T-helper 1 cell treated with Interleukin-12 subunit alpha and Interleukin-12 subunit beta and Interleukin-4 antibody, amounts not matched to agents 30 ng/mL and 1 ng/mL, for 36 hours (primary cell): ENCODE measurements around the gene KCNAB1. TPM values are rescaled to one million over a fixed set of nuclear protein-coding genes. Genes with fewer than 3 reads are reported as not detected.
"Not testable (repeated sequence)": the region's sequence is repeated elsewhere in the genome, so short reads cannot be mapped to it uniquely, and the experiment has no call there.

Experiments used
- intact Hi-C: fragments of 100-400 bp; cut with micrococcal nuclease; formaldehyde crosslinking; loops from one replicate; pipeline ENCODE4 v1.15.1; 2024
- total RNA-seq: library from RNA; stranded (reverse); gene quantifications from 2 replicates; pipeline ENCODE4 v1.2.3, GENCODE V29; 2022

The KCNAB1 gene
- total RNA-seq, 1 donor from 2014 or later, result 0.07 TPM

DNA sequence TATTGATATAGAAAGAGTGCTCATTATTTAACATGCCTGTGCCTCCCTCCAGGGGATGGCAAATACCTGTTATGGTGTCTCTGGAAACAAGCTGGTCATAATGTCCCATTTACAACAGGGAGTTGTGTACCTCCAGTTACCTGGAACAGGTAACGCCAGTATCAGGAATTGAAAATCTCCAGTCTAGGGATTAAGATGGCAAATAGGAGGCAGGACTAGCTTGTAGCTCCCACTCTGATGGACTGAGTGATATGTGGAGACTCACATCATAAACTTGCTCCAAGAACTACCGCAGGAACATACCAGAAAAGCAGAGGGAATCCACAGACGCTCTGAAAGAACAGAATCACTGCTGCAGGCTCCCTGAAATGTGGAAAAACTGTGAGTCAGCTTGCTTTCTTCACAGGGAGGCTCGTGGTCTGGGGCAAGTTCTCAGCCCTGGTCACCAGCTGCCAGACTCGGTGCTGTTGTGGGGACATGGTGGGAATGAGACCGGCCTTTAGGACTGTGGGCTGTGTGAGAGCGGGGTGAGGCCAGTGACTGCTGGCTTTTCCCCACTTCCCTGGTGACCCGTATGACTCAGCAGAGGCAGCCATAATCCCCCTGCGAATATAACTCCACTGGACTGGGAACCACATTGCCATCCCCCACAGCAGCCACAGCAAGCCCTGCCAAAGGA is 97.4 kb downstream of the KCNAB1 start:
- intact Hi-C loops, result no loop called here

DNA sequence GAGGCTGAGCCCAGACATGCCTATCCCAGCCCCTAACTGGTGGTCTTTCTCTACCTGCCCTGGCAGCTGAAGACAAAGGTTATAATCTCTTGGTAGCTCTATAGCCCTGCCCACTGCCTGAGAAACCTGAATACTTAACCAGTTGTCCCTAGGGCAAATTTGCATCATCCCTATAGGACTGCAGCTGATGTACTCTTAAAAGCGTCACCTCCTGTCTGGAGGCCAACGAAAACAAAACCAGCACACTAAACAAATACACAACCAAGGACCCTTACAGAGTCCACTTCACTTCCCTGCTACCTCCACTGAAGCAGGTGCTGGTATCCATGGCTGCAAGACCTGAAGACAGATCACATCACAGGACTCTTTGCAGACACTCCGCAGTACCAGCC is 98.0 kb downstream of the KCNAB1 start:
- intact Hi-C loops, result no loop called here

DNA sequence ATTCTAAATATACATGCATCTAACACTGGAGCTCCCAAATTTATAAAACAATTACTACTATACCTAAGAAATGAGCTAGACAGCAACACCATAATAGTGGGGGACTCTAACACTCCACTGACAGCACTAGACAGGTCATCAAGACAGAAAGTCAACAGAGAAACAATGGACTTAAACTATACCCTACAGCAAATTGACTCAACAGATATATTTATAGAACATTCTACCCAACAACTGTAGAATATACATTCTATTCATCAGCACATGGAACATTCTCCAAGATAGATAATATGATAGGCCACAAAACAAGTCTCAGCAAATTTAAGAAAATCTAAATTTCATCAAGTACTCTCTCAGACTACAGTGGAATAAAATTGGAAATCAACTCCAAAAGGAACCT is 102.0 kb downstream of the KCNAB1 start:
- intact Hi-C loops, result not testable (repeated sequence)

DNA sequence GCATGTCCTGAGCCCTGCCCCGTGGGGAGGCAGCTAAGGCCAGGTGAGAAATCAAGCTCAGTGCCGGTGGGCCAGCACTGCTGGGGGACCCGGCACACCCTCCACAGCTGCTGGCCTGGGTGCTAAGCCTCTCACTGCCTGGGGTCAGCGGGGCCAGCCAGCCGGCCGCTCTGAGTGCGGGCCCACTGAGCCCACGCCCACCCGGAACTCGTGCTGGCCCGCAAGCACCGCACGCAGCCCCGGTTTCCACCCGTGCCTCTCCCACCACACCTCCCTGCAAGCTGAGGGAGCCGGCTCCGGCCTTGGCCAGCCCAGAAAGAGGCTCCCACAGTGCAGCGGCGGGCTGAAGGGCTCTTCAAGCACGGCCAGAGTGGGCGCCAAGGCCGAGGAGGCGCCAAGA is 103.7 kb downstream of the KCNAB1 start:
- intact Hi-C loops, result not testable (repeated sequence)

DNA sequence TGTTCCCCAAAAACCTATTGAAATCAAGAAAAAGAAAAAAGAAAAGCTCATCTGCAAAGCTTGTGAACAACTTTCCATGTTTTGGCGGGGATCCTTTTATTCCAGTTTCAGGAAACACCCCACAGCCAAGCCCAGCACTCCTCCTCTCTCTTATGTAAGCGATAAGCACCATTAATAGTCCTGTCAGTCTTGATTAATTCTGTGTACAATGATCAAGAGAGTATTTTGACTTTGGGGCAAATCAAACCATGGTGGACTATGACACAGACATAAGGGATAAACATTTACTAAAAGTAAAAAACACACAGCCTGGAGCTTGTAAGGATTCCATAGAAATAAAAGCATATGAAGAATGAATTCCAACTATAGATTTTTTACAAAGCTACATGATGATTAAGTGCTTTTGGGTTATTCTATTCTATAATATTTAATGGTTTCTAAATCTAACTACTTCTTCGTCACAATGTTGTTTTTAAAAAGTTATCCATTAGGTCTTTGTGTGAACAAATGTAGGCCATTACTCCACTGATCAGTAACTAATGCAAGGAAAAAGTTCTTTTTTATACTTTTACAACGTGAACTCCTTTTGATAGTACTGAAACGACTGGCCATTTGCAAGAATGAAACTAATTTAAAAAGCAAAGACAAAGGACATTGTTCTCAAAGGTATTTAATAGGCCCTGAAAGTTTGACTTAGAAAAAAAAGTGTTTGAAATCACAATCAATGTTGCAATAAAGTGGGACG is 106.5 kb downstream of the KCNAB1 start:
- intact Hi-C loops, result no loop called here

DNA sequence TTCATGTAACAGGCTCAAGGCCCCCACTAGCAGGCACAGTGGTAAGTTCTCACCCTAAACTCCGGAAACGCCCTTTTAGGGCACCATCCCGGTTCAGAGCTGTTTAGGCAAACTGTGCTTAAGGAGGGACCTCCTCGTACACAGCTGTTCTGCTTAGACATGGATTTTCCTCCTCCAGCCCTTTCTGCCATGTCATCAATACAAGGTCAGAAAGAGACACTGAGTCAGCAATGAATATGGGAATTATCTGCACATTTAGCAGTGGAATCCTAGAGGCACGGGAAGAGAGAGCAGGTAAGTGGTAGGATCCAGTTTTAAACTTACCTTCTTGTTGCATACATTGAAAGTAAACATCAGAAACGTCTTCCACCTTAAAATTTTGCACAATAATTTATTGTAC is 107.3 kb downstream of the KCNAB1 start:
- intact Hi-C loops, result no loop called here

DNA sequence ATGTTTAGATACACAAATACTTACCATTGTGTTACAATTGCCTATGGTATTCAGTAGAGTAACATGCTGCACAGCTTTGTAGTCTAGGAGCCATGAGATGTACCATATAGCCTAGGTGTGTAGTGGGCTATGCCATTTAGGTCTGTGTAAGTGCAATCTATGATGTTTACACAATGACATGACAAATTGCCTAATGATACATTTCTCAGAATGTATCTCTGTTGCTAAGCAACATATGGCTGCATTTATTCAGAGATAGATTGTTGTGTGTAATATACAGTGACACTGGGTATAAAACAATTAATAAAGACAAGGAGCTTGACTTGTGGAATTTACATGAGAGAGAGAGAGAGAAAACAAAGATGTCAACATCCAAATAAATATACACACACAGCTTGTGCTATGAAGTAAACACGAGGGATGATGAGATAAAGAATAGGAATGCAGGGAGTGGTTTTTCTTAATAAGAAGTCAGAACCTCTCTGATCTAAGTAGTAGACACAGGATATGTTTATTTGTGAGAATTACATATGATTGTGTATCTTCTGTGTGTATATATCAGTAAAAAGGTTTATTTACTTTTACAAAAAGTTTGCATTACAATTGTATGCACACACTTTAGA is 110.0 kb downstream of the KCNAB1 start:
- intact Hi-C loops, result no loop called here

DNA sequence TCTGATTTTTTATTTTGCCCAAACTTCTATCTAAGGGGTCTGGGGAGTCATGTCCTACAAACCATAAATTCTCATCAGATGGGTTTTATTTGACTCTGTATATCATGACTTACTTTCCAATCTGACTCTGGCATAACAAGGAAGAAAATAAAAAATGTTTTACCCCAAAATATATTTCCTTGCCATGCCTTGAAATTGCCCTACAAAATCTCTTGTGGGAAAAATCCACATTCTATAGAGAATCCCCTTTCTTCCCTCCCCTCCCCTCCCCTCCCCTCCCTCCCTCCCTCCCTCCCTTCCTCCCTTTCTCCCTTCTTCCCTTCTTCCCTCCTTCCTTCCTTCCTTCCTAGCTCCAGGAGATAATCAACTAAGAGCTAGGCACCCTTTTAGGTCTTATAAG is 110.8 kb downstream of the KCNAB1 start:
- intact Hi-C loops, result not testable (repeated sequence)

DNA sequence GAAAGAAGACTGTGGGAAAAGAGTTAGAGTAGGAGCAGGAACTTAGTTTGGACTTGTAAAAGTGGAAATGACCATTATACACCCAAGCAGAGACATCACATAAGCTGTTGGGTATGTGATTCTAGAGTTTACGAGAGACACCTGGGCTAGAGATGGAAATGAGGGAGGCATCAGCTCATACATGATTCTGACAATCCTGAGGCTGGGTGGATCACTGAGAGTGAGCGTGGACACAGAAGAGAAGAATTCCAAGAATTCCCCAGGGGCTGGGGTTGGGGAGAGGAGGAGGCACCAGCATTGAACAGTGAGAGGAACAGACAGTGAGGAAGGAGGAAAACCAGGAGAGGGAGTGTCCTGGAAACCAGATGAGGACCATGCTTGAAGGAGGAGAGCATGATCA is 113.5 kb downstream of the KCNAB1 start:
- intact Hi-C loops, result no loop called here

DNA sequence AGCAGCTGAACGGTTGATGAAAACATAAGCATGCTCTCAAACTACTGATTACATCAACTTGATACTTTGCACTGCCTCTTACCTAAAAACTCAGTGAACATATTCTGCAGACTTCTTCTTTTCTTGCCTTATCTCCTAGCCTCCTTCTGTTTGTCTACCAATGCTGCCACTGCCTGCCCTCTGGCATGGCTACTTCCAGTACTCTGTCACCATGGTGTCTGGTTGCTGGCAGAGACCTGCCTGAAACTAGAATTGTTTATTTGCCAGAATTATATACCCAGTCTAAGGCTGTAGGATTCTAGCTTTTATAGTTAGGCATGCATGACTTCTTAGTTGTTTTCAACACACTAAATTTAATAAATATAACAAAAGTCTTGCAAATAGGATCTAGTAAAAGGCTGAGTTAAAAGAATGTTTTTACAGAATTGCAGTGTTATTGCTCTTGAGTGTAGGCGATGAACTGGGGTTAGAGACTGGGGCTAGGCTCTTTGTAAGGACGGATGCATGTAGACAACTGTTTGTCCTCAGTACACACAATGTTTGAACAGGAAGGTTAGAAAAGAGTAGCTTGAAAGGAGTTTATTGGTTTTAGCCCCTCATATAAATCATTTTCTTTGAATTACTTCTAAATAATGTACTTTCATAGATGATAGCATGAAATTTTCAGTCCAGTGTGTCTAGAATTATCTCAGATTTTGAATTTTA is 116.3 kb downstream of the KCNAB1 start:
- intact Hi-C loops, result no loop called here

DNA sequence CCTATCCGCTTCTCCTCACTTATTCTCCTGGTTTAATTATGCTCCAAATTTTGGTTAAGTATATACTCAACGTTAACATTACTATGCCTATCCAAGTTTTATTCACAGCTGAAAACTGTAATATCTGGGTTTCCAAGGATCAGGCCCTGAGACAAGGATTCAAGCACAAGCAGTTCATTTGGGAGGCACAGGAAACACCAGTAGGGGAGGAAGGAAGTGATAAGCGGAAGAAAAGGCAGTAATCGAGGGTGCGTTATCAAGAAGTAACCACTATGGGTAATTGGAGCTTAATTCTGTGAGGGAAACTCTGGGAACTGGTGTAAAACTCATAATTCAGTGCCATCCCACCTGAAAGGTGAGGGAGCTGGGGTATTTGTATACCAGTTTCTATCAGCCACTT is 120.3 kb downstream of the KCNAB1 start:
- intact Hi-C loops, result no loop called here

DNA sequence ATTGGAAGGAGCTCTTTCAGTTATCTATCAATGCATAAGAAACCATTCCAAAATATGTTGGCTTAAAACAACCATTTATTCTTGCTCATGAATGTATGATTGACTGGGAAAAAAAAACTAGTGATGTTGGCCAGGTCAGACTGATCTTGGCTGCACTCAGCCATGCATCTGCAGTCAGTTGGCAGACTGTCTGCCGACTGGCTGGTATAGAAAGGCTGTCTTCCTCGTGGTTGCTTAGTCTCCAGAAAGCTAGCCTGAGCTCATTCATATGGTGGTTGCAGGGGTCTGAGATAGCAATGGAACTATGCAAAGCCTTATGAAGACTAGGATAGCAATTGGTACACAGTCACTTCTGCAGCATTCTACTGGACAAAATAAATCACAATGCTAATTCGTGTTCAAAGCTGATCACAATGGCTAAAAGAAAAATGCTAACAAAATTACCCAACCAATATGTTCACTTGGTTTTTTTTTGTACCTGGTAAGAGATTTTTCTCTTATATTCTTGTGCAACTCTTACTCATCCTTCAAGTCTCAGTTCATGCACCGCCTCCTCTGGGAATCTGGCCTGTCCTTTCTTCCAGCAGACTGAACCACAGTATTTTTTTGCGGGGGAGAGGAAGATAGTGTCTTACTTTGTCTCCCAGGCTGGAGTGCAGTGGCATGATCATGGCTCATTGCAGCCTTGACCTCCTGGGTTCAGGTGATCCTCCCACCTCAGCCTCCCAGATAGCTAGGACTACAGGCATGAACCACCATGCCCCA is 126.8 kb downstream of the KCNAB1 start:
- intact Hi-C loops, result no loop called here

DNA sequence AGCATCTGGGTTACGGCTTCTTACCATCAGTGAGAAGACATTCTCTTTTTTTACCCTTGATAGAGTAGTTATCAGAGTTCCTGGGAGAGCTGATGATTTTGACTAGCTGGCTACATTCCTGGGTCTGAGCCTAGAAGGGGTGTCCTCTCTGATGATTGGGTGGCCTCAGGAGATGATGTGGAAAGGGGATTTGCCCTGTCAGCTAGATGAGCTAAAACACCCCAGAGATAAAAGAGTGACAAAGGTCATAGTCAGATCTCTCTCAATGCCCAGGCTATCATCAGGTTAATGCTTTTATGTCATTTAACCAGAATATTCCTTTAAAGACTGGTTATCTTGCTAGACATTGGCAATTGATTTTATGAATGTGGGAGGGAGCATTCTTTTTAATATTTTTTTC is 130.2 kb downstream of the KCNAB1 start:
- intact Hi-C loops, result no loop called here

DNA sequence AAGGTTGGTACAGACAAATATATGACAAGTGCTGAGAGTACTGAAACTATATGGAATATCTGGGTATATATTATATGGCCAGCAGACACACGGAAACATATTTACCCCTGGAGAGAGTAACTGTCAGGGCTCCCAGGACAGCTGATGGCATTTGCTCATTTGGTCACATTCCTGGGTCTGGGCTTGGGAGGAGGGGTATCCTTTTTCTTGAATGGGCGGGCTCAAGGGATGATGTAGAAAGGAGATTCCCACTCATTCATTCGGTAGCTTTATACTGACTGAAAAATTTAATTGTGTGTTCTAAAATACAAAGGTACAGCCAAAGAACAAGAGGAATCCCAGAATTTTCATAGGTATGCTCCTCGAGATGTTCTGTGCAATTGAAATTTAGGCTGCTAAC is 131.0 kb downstream of the KCNAB1 start:
- intact Hi-C loops, result no loop called here

DNA sequence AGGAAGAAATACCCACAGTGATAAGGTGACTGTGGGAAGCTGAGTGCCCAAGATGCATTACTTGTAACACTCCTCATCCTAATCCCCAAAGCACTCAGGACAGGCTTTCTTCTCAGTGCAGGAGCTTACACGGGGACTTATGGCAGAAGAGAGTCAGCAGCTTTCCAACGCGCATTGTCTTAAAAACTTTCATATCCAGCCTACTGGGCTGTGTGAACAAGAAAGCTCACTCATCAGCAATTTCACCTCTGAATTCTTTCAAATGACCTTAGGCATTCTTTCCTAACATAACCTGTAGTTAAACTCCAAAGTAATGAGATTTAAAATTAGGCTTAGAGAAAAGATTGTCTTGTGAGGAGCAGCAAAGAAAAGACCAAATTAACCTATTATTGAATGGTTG is 132.3 kb downstream of the KCNAB1 start:
- intact Hi-C loops, result no loop called here

DNA sequence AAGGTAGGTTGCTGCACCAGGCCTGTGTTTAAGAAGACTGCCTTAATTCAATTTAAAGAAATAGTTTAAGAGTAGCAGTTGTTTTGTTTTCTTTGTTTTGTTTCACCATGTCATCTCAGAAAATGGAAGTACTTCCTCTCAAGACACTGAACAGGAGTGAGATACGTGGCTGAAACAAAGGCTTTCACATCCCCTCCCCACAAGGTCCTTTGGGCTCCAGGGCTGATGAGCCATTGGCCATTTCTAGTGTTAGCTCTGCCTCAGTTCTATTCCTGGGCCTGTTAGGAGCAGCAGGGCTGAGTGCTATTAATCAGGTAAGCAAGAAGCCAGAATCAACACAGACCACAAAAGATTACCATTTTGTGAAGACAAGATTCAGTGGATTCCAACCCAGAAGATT is 132.8 kb downstream of the KCNAB1 start:
- intact Hi-C loops, result no loop called here

DNA sequence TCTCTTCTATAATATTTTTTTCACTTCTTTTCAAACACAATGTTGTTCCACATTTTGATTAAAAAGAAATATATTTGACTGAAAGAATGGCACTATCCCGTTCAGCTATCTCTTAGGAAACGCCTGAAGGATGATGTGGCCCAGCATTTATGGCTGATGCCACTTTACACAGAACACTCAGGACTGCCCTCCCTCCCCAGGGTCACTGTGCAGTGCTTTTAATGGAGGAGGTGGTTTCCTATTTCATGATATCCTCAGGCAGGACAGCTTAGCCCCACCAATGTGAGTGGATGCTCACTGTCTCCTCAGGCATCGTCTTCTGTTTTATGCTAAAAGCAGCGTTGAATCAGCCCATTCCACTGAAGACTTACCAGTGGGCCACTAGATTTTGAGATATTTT is 135.9 kb downstream of the KCNAB1 start:
- intact Hi-C loops, result no loop called here

DNA sequence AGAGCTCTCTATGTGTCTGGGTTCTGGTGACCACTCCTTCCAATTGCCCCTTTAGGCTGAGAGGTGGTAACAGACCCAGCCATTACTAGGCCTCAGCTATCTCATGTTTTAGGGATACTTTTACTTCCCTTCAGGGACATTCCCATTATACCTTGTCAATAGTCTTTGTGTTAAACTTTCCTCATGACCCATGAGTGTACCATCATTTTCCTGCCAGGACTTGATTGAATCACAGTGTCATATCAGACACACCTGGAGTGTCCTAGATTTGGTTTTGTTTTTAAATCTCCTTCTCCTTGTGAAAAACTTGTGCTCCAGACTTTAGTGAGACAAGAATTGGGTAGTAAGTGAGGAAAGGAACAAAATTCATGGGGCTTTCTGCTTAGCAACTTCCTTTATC is 136.6 kb downstream of the KCNAB1 start:
- intact Hi-C loops, result no loop called here

DNA sequence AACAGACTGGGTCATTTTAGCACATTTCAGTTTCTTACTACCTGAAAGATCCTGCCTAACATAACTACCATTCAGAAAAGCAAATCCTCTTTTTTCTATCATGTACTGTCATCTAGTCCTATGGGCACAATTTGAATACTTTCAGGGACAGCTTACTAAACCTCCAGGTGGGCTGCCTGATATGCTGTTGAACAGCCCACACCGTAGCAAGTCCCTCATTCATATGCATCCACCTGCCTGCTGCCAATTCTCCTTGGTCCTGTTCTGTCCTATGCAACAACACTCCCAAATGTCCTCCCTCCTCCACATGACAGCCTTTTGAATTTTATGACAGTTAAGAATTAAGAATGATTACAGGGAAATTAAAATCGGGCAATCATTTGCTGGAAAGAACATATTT is 137.9 kb downstream of the KCNAB1 start:
- intact Hi-C loops, result no loop called here

DNA sequence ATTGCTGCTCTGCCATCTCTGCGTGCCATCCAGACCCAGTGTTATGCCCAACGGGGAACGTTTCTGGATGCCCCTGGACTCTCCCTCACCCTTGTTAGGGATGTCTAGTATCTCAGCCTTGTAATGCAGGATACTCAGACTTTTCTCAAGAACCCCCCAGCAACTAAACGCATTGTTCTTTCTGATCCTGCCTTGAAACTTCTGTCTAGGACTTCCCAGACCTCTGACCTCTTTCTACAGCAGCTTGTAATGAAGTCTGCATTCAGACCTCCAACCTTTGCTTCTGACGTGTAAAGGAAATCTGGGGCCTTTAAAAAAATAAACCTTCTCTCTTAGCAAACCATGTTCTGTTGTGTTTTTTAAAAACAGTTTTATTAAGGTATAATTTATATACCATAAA is 139.5 kb downstream of the KCNAB1 start:
- intact Hi-C loops, result no loop called here

DNA sequence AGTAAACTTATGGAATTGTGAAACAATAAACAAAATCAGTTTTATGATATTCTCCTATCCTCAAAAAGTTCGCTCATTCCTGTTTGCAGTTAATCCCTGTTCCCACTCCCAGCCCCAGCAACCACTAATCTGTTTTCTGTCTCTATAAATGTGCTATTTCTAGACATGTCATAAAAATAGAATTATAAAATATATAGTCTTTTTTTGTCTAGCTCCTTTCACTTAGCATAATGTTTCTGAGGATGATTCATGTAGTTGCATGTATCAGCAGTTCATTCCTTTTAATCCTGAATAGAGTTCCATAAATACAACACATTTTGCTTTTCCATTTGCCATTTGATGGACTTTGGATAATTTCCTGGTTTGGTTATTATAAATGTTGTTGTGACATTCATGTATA is 140.0 kb downstream of the KCNAB1 start:
- intact Hi-C loops, result no loop called here
